GM12892 (cell line): Measurements from ENCODE around the gene SLFN12L.
"Not testable (repeated sequence)": the region's sequence is repeated elsewhere in the genome, so short reads cannot be mapped to it uniquely, and the experiment has no call there.

ENCODE experiments used
- DNase-seq: peaks from one replicate; pipeline ENCODE4 v3.0.0; 2011; ENCODE audit not compliant: insufficient read length
- FAIRE-seq: peaks from 2 replicates; lab custom pipeline; 2011; peaks lifted over from hg19 to GRCh38; lab: Jason Lieb, UNC
- POLR2A ChIP-seq: IDR thresholded peaks from 2 replicates; pipeline ENCODE4 v1.6.1; 2011; ENCODE audit warnings: low read depth, low read length, control low read depth
- POLR2AphosphoS5 ChIP-seq: IDR thresholded peaks from 2 replicates; pipeline ENCODE4 v1.6.1; 2011; ENCODE audit warnings: low read depth, low read length, control low read depth
- TAF1 ChIP-seq: IDR thresholded peaks from 2 replicates; pipeline ENCODE4 v1.6.1; 2011; ENCODE audit warnings: low read depth, mild to moderate bottlenecking, control low read depth, low read length, borderline replicate concordance

The SLFN12L gene

GRCh38 chr17:35519439-35519838, 18.0 kb downstream of the SLFN12L start:
- DNase-seq (no peak), FAIRE-seq (no peak)
- no peak for TF ChIP-seq POLR2AphosphoS5
- TF ChIP-seq TAF1: no peak
- no peak for TF ChIP-seq POLR2A

- FAIRE-seq, DNase-seq: not testable (repeated sequence)
These were observed 19.0 kb downstream of the SLFN12L start for GRCh38 chr17:35518431-35518830.

- no peak for FAIRE-seq
- no peak for TF ChIP-seq POLR2AphosphoS5
- no peak for TF ChIP-seq TAF1
- no peak for TF ChIP-seq POLR2A
These were observed 22.5 kb downstream of the SLFN12L start for GRCh38 chr17:35515027-35515426.

DNA sequence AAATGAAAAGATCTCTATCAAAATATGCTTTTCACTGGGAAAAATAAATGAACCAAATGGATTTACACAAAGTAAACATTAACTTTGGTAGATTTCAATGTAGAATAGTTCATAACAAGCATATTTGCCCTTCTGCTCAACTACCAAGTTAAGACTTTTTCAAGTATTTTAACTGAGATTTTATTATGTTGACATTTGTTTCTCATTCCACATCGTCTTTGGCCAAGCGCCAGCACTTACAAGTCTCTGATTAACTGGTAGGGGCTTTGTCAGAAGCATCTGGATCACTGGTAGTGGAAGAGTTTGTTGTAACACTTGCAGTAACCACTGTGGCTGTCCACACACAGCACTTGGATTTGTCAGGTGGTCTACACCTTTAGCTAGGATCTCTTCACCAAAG, 22.9 kb downstream of the SLFN12L start:
- FAIRE-seq (no peak), DNase-seq (no peak)

More at GRCh38 chr17:35515027-35515426, 22.5 kb downstream of the SLFN12L start:
- DNase-seq: no peak

GRCh38 chr17:35510052-35510451, 27.4 kb downstream of the SLFN12L start:
- FAIRE-seq: peak; percentile 50
- no peak for DNase-seq
- no peak for TF ChIP-seq TAF1
- no peak for TF ChIP-seq POLR2A
- TF ChIP-seq POLR2AphosphoS5: no peak

More for the DNA sequence above, 22.9 kb downstream of the SLFN12L start:
- TF ChIP-seq POLR2A (no peak), POLR2AphosphoS5 (no peak), TAF1 (no peak)

DNA sequence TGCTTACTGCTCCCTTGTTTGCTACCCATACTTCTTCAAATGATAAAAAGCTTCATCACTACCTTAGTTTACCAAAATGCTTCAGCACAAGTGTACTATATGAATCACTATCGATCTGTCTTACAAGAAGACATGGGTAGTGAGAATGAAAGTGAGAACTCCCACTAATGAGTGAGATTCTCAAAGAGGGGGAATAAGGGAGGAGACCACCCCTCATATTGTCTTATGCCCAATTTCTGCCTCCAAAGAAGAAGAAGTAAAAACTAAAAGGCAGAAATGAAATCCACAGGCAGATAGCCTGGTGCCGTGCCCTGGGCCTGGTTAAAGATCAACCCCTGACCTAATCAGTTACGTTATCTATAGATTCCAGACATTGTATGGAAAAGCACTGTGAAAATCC, 29.8 kb downstream of the SLFN12L start:
- not testable (repeated sequence) for DNase-seq

DNA sequence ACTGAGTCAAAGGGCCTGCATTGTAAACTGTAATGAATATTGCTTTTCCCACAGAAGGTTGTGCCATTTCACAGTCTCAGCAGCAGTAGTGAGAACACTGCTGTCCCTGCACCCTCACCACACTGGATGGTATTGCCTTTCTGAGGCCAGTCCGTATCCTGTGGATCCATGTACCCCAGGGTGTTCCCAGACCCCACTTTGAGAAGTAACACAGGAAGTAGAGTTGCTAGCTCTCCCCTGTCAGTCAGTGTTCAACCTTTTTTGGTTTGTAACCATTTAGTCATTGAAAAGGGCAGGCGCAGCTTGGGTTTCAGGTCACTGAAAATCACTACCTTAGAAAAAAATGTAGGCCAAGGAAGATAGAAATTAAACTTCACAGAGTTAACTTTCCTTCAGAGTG, 37.9 kb downstream of the SLFN12L start:
- no peak for TF ChIP-seq POLR2AphosphoS5
- TF ChIP-seq POLR2A: no peak
- no peak for TF ChIP-seq TAF1
- FAIRE-seq: no peak
- DNase-seq: no peak

More for the DNA sequence above, 29.8 kb downstream of the SLFN12L start:
- FAIRE-seq: not testable (repeated sequence)

GRCh38 chr17:35498448-35499178, 38.9 kb downstream of the SLFN12L start:
- FAIRE-seq (peak; percentile 21), DNase-seq (no peak)
- TF ChIP-seq TAF1: no peak
- TF ChIP-seq POLR2A: no peak
- no peak for TF ChIP-seq POLR2AphosphoS5

GRCh38 chr17:35496451-35497290, 40.8 kb downstream of the SLFN12L start:
- TF ChIP-seq POLR2A (no peak), POLR2AphosphoS5 (no peak), TAF1 (no peak)
- FAIRE-seq (no peak), DNase-seq (no peak)

DNA sequence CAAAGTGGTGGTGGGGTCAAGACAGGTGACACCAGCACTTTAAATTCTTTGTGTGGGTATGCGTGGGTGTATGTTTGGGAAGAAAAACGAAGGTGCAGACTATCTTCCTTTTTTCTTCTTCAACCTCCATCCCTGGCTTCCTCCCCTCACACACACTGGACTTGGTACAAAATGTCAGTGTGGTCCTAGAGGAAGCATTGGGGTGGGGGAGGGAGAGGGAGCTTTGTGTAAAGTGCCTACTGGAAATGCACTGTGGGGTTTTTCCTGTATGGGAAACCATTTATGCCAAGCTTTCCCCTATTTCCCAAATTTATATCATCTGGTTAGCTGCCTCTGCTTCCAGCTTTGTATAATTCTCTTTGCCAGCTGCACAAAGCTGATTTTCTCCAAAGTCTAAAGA, 44.4 kb downstream of the SLFN12L start:
- no peak for DNase-seq
- TF ChIP-seq TAF1: no peak
- TF ChIP-seq POLR2AphosphoS5: no peak
- TF ChIP-seq POLR2A: no peak
- FAIRE-seq: peak; percentile 82

DNA sequence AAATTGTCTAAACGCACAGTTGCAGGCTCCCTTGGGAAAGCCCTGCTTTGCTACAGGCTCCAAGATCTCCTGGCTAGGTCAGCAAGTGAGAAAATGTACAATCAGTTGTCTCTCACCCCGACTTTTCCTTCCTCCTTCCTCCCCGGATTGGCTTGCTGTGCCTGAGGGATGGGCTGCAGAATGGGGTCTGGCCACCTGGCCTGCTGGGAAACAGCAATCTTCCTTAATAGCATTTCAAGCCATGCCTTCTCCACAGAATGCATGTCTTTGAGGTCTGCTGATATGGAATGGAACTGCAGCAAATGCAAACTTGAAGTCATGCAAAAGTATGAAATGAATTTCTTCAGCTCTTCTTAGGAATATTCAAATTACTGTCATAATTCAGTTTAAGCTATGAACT, 46.1 kb downstream of the SLFN12L start:
- no peak for DNase-seq
- peak; percentile 82 for FAIRE-seq
- no peak for TF ChIP-seq TAF1
- no peak for TF ChIP-seq POLR2AphosphoS5
- TF ChIP-seq POLR2A: no peak

- TF ChIP-seq POLR2AphosphoS5 (no peak), POLR2A (no peak), TAF1 (no peak)
- FAIRE-seq (no peak), DNase-seq (no peak)
These were observed 47.5 kb downstream of the SLFN12L start for GRCh38 chr17:35489944-35490343.
